ENCODE measurements around the gene PITX2. TPM values are rescaled to one million over a fixed set of nuclear protein-coding genes. Genes with fewer than 3 reads are reported as not detected.

Gene PITX2
- not detected for total RNA-seq
- under 1 TPM in 4 of 6 donors, not detected in 2; 0.11 to 0.28 (median 0.24) TPM for polyA plus RNA-seq (ENCODE audit: insufficient read length in 6 of 6)
- long read RNA-seq, donor 1 = 0 reads
- long read RNA-seq, donor 2 = 0 reads
- long read RNA-seq, donor 3, partial matches to known transcripts = 0 of 1 reads
- long read RNA-seq, donor 3, other reads (novel, unspliced or antisense) = 0 of 1 reads
- long read RNA-seq, donor 4 = 0 reads
- long read RNA-seq, donor 5 = 0 reads
- long read RNA-seq, donor 6 = 0 reads
- long read RNA-seq, donor 7 = 0 reads
- long read RNA-seq, donor 8, partial matches to known transcripts = 0 of 1 reads
- long read RNA-seq, donor 8, other reads (novel, unspliced or antisense) = 0 of 1 reads
- long read RNA-seq, donor 9 = 0 reads
- long read RNA-seq, donor 10 = 0 reads
- long read RNA-seq, donor 11, partial matches to known transcripts = 0 of 3 reads
- long read RNA-seq, donor 11, other reads (novel, unspliced or antisense) = 0 of 3 reads
- long read RNA-seq, donor 12 = 0 reads

GRCh38 chr4:110622841-110623717, at the start of gene PITX2:
PITX2 (minus strand) TSS chr4:110623077; CDS start chr4:110622460, 617 bp downstream.
- peak within 1 kb of the TSS in 1 of 2 donors; percentile 23 for H3K4me3 ChIP-seq
- intact Hi-C loops (cut with DNase I) = no loop called here
- no peaks in the 10 kb centered on the region for H3K36me3 ChIP-seq
- H3K27ac ChIP-seq = no peak within 1 kb of the TSS
- peaks cover 100% of the 10 kb centered on the region in 2 donors for H3K27me3 ChIP-seq
- DNase-seq (peak; percentile 74 to 89 (median 78)), ATAC-seq (peak; percentile 92)
- H3K9me3 ChIP-seq = no peaks in the 10 kb centered on the region
- no peak for TF ChIP-seq CTCF (IDR thresholded peaks at IDR 0.05)
- peaks cover 5 to 18% of the 10 kb centered on the region in 2 donors for H3K4me1 ChIP-seq

- no peaks in the 10 kb centered on the region for H3K9me3 ChIP-seq
- no peak for TF ChIP-seq CTCF (IDR thresholded peaks at IDR 0.05)
- no peaks in the 10 kb centered on the region for H3K36me3 ChIP-seq
- no peaks in the 10 kb centered on the region for H3K27me3 ChIP-seq
- H3K4me1 ChIP-seq = no peaks in the 10 kb centered on the region
- intact Hi-C loops (cut with DNase I) = no loop called here
- no peak overlapping the region for H3K27ac ChIP-seq
- no peak for ATAC-seq
- DNase-seq = no peak
- no peak overlapping the region for H3K4me3 ChIP-seq
These were observed 48.8 kb upstream of the PITX2 start for GRCh38 chr4:110671679-110672078.

- Histone ChIP-seq H3K9me3 (no peaks in the 10 kb centered on the region), H3K27ac (no peak overlapping the region), H3K4me1 (no peaks in the 10 kb centered on the region), H3K36me3 (no peaks in the 10 kb centered on the region), H3K4me3 (no peak overlapping the region), H3K27me3 (no peaks in the 10 kb centered on the region)
- no peak for TF ChIP-seq CTCF (IDR thresholded peaks at IDR 0.05)
- ATAC-seq (peak; percentile 90), DNase-seq (no peak)
- intact Hi-C loops (cut with DNase I) = no loop called here
These were observed 46.8 kb upstream of the PITX2 start for GRCh38 chr4:110669663-110670062.

GRCh38 chr4:110668463-110669235, 45.8 kb upstream of the PITX2 start:
- no peak overlapping the region for H3K27ac ChIP-seq
- H3K4me3 ChIP-seq = no peak overlapping the region
- H3K4me1 ChIP-seq = no peaks in the 10 kb centered on the region
- no peaks in the 10 kb centered on the region for H3K9me3 ChIP-seq
- no peak for DNase-seq
- no peaks in the 10 kb centered on the region for H3K27me3 ChIP-seq
- no peaks in the 10 kb centered on the region for H3K36me3 ChIP-seq
- no peak for TF ChIP-seq CTCF (IDR thresholded peaks at IDR 0.05)
- ATAC-seq = no peak
- intact Hi-C loops (cut with DNase I) = no loop called here

Data from left lung (tissue), 14 donors.